ENCODE results near the gene B4GALNT3.

Gene B4GALNT3

GRCh38 chr12:553216-554000 is 93.7 kb downstream of the B4GALNT3 start:
- H3K27ac ChIP-seq (ENCODE audit: low read depth, low read length) = no peak overlapping the region
- H3K9me3 ChIP-seq (ENCODE audit: control insufficient read depth in 1 of 2, low read length in 2 of 2) = no peaks in the 10 kb centered on the region
- peak overlapping the region in 1 of 2 donors; percentile 7 for H3K4me3 ChIP-seq (ENCODE audit: low read depth in 1 of 2, low read length in 2 of 2)
- no peaks in the 10 kb centered on the region for H3K27me3 ChIP-seq (ENCODE audit: control insufficient read depth in 1 of 2, insufficient read depth in 2 of 2, low read length in 2 of 2)
- peaks cover 0 to 4% of the 10 kb centered on the region in 2 donors for H3K4me1 ChIP-seq (ENCODE audit: control insufficient read depth in 1 of 2, insufficient read depth in 2 of 2, low read length in 2 of 2)
- H3K36me3 ChIP-seq (ENCODE audit: control insufficient read depth in 1 of 2, insufficient read depth in 2 of 2, low read length in 2 of 2) = peaks cover 0 to 3% of the 10 kb centered on the region in 2 donors
- no peak overlapping the region for H3K9ac ChIP-seq (ENCODE audit: low read depth in 1 of 2, low read length in 2 of 2)

GRCh38 chr12:554001-554285 is 94.2 kb downstream of the B4GALNT3 start:
- peaks cover 0 to 4% of the 10 kb centered on the region in 2 donors for H3K4me1 ChIP-seq (ENCODE audit: control insufficient read depth in 1 of 2, insufficient read depth in 2 of 2, low read length in 2 of 2)
- no peak overlapping the region for H3K9ac ChIP-seq (ENCODE audit: low read depth in 1 of 2, low read length in 2 of 2)
- no peak overlapping the region for H3K27ac ChIP-seq (ENCODE audit: low read depth, low read length)
- H3K4me3 ChIP-seq (ENCODE audit: low read depth in 1 of 2, low read length in 2 of 2) = peak overlapping the region in 1 of 2 donors; percentile 7
- H3K36me3 ChIP-seq (ENCODE audit: control insufficient read depth in 1 of 2, insufficient read depth in 2 of 2, low read length in 2 of 2) = peaks cover 0 to 3% of the 10 kb centered on the region in 2 donors
- H3K9me3 ChIP-seq (ENCODE audit: control insufficient read depth in 1 of 2, low read length in 2 of 2) = no peaks in the 10 kb centered on the region
- no peaks in the 10 kb centered on the region for H3K27me3 ChIP-seq (ENCODE audit: control insufficient read depth in 1 of 2, insufficient read depth in 2 of 2, low read length in 2 of 2)

- Histone ChIP-seq H3K9ac (ENCODE audit: low read depth in 1 of 2, low read length in 2 of 2) (no peak overlapping the region), H3K27me3 (ENCODE audit: control insufficient read depth in 1 of 2, insufficient read depth in 2 of 2, low read length in 2 of 2) (no peaks in the 10 kb centered on the region), H3K4me3 (ENCODE audit: low read depth in 1 of 2, low read length in 2 of 2) (no peak overlapping the region), H3K4me1 (ENCODE audit: control insufficient read depth in 1 of 2, insufficient read depth in 2 of 2, low read length in 2 of 2) (peaks cover 0 to 4% of the 10 kb centered on the region in 2 donors), H3K36me3 (ENCODE audit: control insufficient read depth in 1 of 2, insufficient read depth in 2 of 2, low read length in 2 of 2) (peaks cover 0 to 3% of the 10 kb centered on the region in 2 donors), H3K27ac (ENCODE audit: low read depth, low read length) (no peak overlapping the region), H3K9me3 (ENCODE audit: control insufficient read depth in 1 of 2, low read length in 2 of 2) (no peaks in the 10 kb centered on the region)
These were observed 96.8 kb downstream of the B4GALNT3 start for GRCh38 chr12:556498-556897.

GRCh38 chr12:558580-558979 is 98.8 kb downstream of the B4GALNT3 start:
- H3K9ac ChIP-seq (ENCODE audit: low read depth in 1 of 2, low read length in 2 of 2) = no peak overlapping the region
- H3K9me3 ChIP-seq (ENCODE audit: control insufficient read depth in 1 of 2, low read length in 2 of 2) = no peaks in the 10 kb centered on the region
- H3K27ac ChIP-seq (ENCODE audit: low read depth, low read length) = no peak overlapping the region
- no peak overlapping the region for H3K4me3 ChIP-seq (ENCODE audit: low read depth in 1 of 2, low read length in 2 of 2)
- H3K4me1 ChIP-seq (ENCODE audit: control insufficient read depth in 1 of 2, insufficient read depth in 2 of 2, low read length in 2 of 2) = peaks cover 0 to 19% of the 10 kb centered on the region in 2 donors
- no peaks in the 10 kb centered on the region for H3K27me3 ChIP-seq (ENCODE audit: control insufficient read depth in 1 of 2, insufficient read depth in 2 of 2, low read length in 2 of 2)
- peaks cover 0 to 3% of the 10 kb centered on the region in 2 donors for H3K36me3 ChIP-seq (ENCODE audit: control insufficient read depth in 1 of 2, insufficient read depth in 2 of 2, low read length in 2 of 2)

GRCh38 chr12:559208-559905 is 99.6 kb downstream of the B4GALNT3 start:
- Histone ChIP-seq H3K36me3 (ENCODE audit: control insufficient read depth in 1 of 2, insufficient read depth in 2 of 2, low read length in 2 of 2) (peaks cover 0 to 3% of the 10 kb centered on the region in 2 donors), H3K9ac (ENCODE audit: low read depth in 1 of 2, low read length in 2 of 2) (no peak overlapping the region), H3K4me3 (ENCODE audit: low read depth in 1 of 2, low read length in 2 of 2) (no peak overlapping the region), H3K27ac (ENCODE audit: low read depth, low read length) (no peak overlapping the region), H3K4me1 (ENCODE audit: control insufficient read depth in 1 of 2, insufficient read depth in 2 of 2, low read length in 2 of 2) (peaks cover 0 to 23% of the 10 kb centered on the region in 2 donors), H3K27me3 (ENCODE audit: control insufficient read depth in 1 of 2, insufficient read depth in 2 of 2, low read length in 2 of 2) (no peaks in the 10 kb centered on the region), H3K9me3 (ENCODE audit: control insufficient read depth in 1 of 2, low read length in 2 of 2) (no peaks in the 10 kb centered on the region)

DNA sequence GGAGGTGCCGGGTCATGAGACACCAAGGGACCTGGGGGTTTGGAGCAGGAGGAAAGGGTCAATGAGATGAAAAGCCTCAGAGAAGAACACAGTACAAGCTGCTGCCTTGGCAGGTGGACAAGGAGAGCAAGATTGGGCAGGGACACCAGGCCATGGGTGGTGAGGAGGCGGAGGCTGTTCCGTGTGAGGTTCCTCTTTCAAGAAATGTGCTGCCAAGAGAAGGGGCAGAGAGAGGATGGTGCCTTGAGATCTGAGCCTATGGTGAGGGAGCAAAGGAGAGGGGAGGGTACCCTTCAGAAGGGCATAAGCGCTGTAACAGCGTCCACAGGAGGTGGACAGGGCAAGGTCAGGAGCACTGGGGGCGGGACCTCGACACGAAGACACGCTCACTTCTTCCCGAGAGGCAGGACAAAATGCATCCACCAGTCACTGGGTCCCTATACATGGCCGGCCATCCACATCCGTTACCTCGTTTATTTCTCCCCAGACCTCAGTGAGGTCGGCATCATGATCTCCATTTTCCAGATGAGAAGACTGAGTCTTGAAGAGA is 100.2 kb downstream of the B4GALNT3 start:
- Histone ChIP-seq H3K4me1 (ENCODE audit: control insufficient read depth in 1 of 2, insufficient read depth in 2 of 2, low read length in 2 of 2) (peaks cover 0 to 24% of the 10 kb centered on the region in 2 donors), H3K4me3 (ENCODE audit: low read depth in 1 of 2, low read length in 2 of 2) (no peak overlapping the region), H3K9ac (ENCODE audit: low read depth in 1 of 2, low read length in 2 of 2) (no peak overlapping the region), H3K9me3 (ENCODE audit: control insufficient read depth in 1 of 2, low read length in 2 of 2) (no peaks in the 10 kb centered on the region), H3K27ac (ENCODE audit: low read depth, low read length) (no peak overlapping the region), H3K36me3 (ENCODE audit: control insufficient read depth in 1 of 2, insufficient read depth in 2 of 2, low read length in 2 of 2) (peaks cover 0 to 3% of the 10 kb centered on the region in 2 donors), H3K27me3 (ENCODE audit: control insufficient read depth in 1 of 2, insufficient read depth in 2 of 2, low read length in 2 of 2) (no peaks in the 10 kb centered on the region)

- peaks cover 0 to 3% of the 10 kb centered on the region in 2 donors for H3K36me3 ChIP-seq (ENCODE audit: control insufficient read depth in 1 of 2, insufficient read depth in 2 of 2, low read length in 2 of 2)
- peaks cover 0 to 24% of the 10 kb centered on the region in 2 donors for H3K4me1 ChIP-seq (ENCODE audit: control insufficient read depth in 1 of 2, insufficient read depth in 2 of 2, low read length in 2 of 2)
- H3K4me3 ChIP-seq (ENCODE audit: low read depth in 1 of 2, low read length in 2 of 2) = no peak overlapping the region
- H3K27me3 ChIP-seq (ENCODE audit: control insufficient read depth in 1 of 2, insufficient read depth in 2 of 2, low read length in 2 of 2) = no peaks in the 10 kb centered on the region
- H3K9me3 ChIP-seq (ENCODE audit: control insufficient read depth in 1 of 2, low read length in 2 of 2) = no peaks in the 10 kb centered on the region
- H3K27ac ChIP-seq (ENCODE audit: low read depth, low read length) = no peak overlapping the region
- no peak overlapping the region for H3K9ac ChIP-seq (ENCODE audit: low read depth in 1 of 2, low read length in 2 of 2)
These were observed 101.1 kb downstream of the B4GALNT3 start for GRCh38 chr12:560691-561390.

DNA sequence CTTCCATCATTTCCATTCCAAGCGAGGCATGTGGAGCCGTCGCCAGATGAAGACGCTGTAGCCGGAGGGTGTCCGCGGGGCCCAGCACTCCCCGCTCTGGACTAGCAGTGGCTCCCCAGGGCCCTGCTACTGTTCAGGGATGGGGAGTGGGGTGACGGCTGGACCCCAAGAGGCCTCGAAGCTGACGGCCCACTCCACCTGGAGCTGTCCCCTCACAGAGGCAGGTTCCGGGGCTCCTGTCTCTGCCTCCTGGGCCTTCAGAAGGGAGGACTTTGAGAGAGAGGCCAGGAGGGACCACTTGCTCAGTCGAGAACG is 101.6 kb downstream of the B4GALNT3 start:
- Histone ChIP-seq H3K9me3 (ENCODE audit: control insufficient read depth in 1 of 2, low read length in 2 of 2) (no peaks in the 10 kb centered on the region), H3K27ac (ENCODE audit: low read depth, low read length) (no peak overlapping the region), H3K4me1 (ENCODE audit: control insufficient read depth in 1 of 2, insufficient read depth in 2 of 2, low read length in 2 of 2) (peaks cover 0 to 24% of the 10 kb centered on the region in 2 donors)

DNA sequence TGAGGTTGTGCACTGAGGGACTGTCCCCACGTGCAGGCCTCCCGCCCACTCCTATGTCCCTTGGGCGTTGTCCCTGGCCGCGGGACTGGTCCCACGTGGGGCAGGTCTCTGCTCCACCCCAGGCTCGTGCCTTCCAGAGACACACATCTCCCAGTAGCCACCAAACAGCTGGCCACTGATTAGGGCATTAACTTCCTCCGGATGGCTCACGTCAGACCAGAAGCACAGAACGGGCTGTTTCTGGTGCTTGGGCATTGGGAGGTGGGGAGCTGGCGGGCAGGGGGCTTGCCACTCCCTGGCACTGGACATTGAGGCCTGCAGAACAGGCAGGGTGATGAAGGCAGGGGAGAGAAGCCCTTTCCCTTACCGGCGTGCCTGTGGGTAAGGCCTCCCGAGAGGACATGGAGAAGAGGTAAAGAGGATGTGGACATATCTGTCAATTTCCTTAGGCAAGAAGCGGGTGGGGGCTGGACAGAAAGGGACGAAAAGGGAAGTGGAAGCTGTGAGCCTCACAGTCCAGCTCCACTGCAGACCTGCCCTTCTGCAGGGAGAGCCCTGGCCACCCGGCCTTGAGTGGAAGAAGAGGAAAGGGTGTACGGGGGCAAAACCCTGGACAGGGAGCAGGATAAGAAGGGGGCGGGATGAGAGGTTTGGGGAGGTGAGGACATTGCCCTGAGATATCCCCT is 102.3 kb downstream of the B4GALNT3 start:
- Histone ChIP-seq H3K36me3 (ENCODE audit: control insufficient read depth in 1 of 2, insufficient read depth in 2 of 2, low read length in 2 of 2) (no peaks in the 10 kb centered on the region), H3K27me3 (ENCODE audit: control insufficient read depth in 1 of 2, insufficient read depth in 2 of 2, low read length in 2 of 2) (no peaks in the 10 kb centered on the region), H3K4me3 (ENCODE audit: low read depth in 1 of 2, low read length in 2 of 2) (no peak overlapping the region), H3K27ac (ENCODE audit: low read depth, low read length) (no peak overlapping the region), H3K4me1 (ENCODE audit: control insufficient read depth in 1 of 2, insufficient read depth in 2 of 2, low read length in 2 of 2) (peaks cover 0 to 24% of the 10 kb centered on the region in 2 donors), H3K9ac (ENCODE audit: low read depth in 1 of 2, low read length in 2 of 2) (no peak overlapping the region), H3K9me3 (ENCODE audit: control insufficient read depth in 1 of 2, low read length in 2 of 2) (no peaks in the 10 kb centered on the region)

More for the DNA sequence above, 101.6 kb downstream of the B4GALNT3 start:
- Histone ChIP-seq H3K27me3 (ENCODE audit: control insufficient read depth in 1 of 2, insufficient read depth in 2 of 2, low read length in 2 of 2) (no peaks in the 10 kb centered on the region), H3K4me3 (ENCODE audit: low read depth in 1 of 2, low read length in 2 of 2) (no peak overlapping the region), H3K36me3 (ENCODE audit: control insufficient read depth in 1 of 2, insufficient read depth in 2 of 2, low read length in 2 of 2) (peaks cover 0 to 1% of the 10 kb centered on the region in 2 donors), H3K9ac (ENCODE audit: low read depth in 1 of 2, low read length in 2 of 2) (no peak overlapping the region)

Measured in duodenal mucosa (tissue), 2 donors.